NOMO-1 (cell line): ENCODE data around the gene SLC66A2.

Experiments
- DNase-seq, 2 experiments: peaks; one replicate each; lab custom pipeline; 2025; ENCODE audit not compliant: unreplicated experiment in 2 of 2; lab: John Stamatoyannopoulos, UW

SLC66A2 gene

DNA sequence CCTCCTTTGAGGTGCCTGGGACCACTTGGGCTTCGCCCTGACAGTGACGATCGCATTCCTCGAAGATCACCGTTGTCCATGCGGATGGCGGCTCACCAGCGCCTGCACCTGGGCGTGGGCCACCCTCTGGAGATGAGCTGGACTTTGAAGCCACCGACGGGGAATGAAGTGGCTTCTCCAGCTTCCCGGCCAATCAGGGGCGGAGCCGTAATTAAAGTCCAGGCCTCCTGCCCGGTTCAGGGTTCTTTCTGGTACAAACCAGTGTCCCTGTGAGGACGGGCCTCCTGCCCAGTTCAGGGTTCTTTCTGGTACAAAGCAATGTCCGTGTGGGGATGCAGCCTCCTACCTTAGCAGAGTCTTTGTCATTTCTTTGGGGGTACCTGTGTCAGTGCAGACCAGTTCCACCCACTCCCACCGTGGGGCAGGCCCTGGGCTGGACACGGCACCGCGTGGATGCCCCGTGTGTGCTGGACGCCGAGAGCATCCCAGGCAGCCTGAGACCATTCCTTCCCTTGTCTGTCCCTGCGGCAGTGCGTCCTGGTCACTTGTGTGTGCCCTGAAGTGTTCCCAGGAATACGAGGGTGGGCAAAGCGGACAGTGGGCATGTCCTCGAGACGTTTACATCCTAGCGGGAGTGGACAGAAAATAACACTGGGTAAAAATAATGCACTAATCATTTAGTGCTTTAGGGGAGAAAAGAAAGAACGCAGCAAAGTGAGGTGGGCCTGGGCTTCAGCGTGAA lies 98.7 kb downstream of the SLC66A2 start:
- DNase-seq, result no peak
